Lower leg skin (tissue), 4 donors: ENCODE data around the gene FOXP1. TPM values are rescaled to one million over a fixed set of nuclear protein-coding genes. Genes with fewer than 3 reads are reported as not detected.
A peak's percentile ranks its signal among the peaks of the same experiment; 100 is the strongest.
"Not testable (repeated sequence)": the region's sequence is repeated elsewhere in the genome, so short reads cannot be mapped to it uniquely, and the experiment has no call there.

ENCODE experiments used
- DNase-seq, 2 donors: peaks; one replicate each; pipeline ENCODE4 v3.0.0-alpha.2; 2019; ENCODE audit warnings: low spot score in 2 of 2
- H3K4me3 ChIP-seq: fragments of 200-600 bp; sonication (generic); 2 replicates; pipeline ENCODE4 v1.5.1; 2017; ENCODE audit warnings: mild to moderate bottlenecking, low read depth; ENCODE audit not compliant: poor library complexity, severe bottlenecking
- POLR2A ChIP-seq, 2 donors: fragments of 450-650 bp; IDR thresholded peaks; one replicate each; pipeline ENCODE4 v1.6.1; 2016 to 2017; ENCODE audit warnings: antibody characterized with exemption in 2 of 2, mild to moderate bottlenecking in 1 of 2, moderate library complexity in 1 of 2
- WGBS, 2 donors: methylation state at CpG; one replicate each; pipeline ENCODE4 v1.1.5; 2018; 5-methylcytosine and 5-hydroxymethylcytosine counted together
- intact Hi-C: fragments of 100-400 bp; cut with DNase I; formaldehyde crosslinking; loops from one replicate; pipeline ENCODE4 v1.15.0; 2023; ENCODE audit warnings: low total_unique reads
- total RNA-seq, 4 donors: library from RNA; depleted of rRNA; stranded (reverse); fragments of >200 nt; gene quantifications; one replicate each; pipeline ENCODE4 v1.1.0, GENCODE V29; 2016
- TF ChIP-seq, protein P1 (sequence below), 3 donors: fragments of 450-650 bp; IDR thresholded peaks; one replicate each; pipeline ENCODE4 v1.5.1; 2016; ENCODE audit warnings: antibody characterized with exemption in 3 of 3, mild to moderate bottlenecking in 3 of 3, moderate library complexity in 2 of 3

Gene FOXP1
- total RNA-seq, 4 donors from 2014 or later: 46.6 to 66.6 (median 55.2) TPM

DNA sequence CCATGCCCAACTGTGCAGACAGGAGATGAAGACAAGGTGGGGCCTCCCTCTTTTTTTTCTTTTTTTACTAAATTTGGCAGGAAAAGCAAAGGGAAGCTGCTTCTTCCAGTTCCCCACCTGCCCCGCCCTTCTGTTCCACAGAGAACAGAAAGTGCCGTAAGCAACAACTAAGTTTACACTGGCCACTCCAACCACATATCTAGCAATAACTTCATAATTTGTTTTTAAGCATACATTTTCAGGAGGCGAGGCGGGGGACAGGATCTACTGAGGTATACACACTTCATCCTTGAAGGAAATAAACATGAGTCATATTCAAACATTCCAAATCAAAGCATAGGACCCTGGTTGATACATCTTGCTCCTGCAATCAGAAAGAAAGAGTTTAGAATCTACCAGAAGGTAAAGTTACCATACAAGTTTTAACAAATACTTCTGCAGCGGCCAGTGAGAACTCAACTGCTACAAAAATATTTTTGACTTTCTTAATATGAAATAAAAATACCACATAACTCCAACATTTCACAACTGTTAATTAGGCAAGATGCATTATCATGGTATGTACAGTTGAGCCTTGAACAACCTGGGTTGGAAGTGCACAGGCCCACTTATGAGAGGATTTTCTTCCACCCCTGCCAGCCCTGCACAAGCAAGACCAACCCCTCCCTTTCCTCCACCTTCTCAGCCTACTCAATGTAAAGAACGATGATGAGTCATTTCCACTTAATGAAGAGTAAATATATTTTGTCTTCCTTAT lies 50.7 kb downstream of the FOXP1 start:
- 48 to 53% methylated on average over 6 of the region's 6 CpGs for WGBS, 2 donors
- no peak for TF ChIP-seq POLR2A (IDR thresholded peaks at IDR 0.05)
- TF ChIP-seq, protein P1, sequence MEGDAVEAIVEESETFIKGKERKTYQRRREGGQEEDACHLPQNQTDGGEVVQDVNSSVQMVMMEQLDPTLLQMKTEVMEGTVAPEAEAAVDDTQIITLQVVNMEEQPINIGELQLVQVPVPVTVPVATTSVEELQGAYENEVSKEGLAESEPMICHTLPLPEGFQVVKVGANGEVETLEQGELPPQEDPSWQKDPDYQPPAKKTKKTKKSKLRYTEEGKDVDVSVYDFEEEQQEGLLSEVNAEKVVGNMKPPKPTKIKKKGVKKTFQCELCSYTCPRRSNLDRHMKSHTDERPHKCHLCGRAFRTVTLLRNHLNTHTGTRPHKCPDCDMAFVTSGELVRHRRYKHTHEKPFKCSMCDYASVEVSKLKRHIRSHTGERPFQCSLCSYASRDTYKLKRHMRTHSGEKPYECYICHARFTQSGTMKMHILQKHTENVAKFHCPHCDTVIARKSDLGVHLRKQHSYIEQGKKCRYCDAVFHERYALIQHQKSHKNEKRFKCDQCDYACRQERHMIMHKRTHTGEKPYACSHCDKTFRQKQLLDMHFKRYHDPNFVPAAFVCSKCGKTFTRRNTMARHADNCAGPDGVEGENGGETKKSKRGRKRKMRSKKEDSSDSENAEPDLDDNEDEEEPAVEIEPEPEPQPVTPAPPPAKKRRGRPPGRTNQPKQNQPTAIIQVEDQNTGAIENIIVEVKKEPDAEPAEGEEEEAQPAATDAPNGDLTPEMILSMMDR (IDR thresholded peaks at IDR 0.05): no peak
- no peak overlapping the region for H3K4me3 ChIP-seq
- intact Hi-C loops: no loop called here
- peak in 1 of 2 donors; percentile 36 for DNase-seq

- WGBS, 2 donors: 80 to 88% methylated on average over 9 of the region's 9 CpGs
- intact Hi-C loops: no loop called here
- TF ChIP-seq POLR2A (IDR thresholded peaks at IDR 0.05): no peak
- TF ChIP-seq, protein P1 (IDR thresholded peaks at IDR 0.05): no peak
- DNase-seq: no peak
- no peak overlapping the region for H3K4me3 ChIP-seq
Observed at GRCh38 chr3:71530903-71531530, 52.5 kb downstream of the FOXP1 start.

DNA sequence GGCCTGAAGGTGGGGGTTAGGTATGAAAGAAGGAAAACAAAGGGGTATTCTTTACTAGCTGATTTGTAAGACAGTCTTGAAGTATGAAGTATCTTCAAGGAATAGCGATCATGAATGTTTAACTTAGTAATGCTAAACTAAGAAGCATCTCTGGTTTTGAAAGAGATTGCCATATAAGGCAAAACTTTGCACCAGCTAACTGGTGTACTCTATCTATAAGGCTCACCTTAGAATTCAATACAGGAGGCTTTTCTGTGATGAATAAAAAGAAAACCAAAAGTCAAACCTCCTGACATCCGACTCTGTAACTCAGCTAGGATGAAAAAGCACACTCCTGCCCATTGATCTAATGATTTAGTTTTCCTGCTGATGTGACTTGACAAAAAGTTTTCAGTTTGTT lies 54.7 kb downstream of the FOXP1 start:
- TF ChIP-seq POLR2A (IDR thresholded peaks at IDR 0.05): no peak
- TF ChIP-seq, protein P1 (IDR thresholded peaks at IDR 0.05): no peak
- intact Hi-C loops: no loop called here
- WGBS, 2 donors: 83 to 89% methylated on average over 2 of the region's 2 CpGs
- no peak for DNase-seq
- H3K4me3 ChIP-seq: no peak overlapping the region

GRCh38 chr3:71526448-71526847 lies 57.1 kb downstream of the FOXP1 start:
- intact Hi-C loops, H3K4me3 ChIP-seq, DNase-seq: not testable (repeated sequence)
- WGBS, 2 donors: 92 to 93% methylated on average over 9 of the region's 9 CpGs

DNA sequence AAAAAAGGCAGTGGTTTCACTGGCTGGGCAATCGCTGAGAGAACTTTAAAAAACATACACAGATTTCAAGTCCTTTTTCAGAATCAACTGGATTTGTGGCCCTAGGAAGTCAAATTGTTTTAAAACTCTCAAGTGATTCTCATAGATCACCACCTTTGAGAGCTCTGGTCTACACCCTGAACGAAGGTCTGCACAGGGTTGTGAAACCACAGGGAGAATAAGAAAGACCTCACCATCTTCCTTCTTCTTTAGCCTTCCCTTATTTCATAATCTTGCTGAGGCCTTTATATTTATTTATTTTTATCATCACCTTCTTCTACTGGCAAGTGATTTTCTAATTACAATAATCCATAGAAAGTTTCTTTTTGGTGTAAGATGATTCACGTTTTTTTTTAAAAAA lies 58.1 kb downstream of the FOXP1 start:
- H3K4me3 ChIP-seq: no peak overlapping the region
- TF ChIP-seq POLR2A (IDR thresholded peaks at IDR 0.05): no peak
- TF ChIP-seq, protein P1 (IDR thresholded peaks at IDR 0.05): no peak
- intact Hi-C loops: no loop called here
- WGBS, 2 donors: 91 to 92% methylated on average over 3 of the region's 3 CpGs
- no peak for DNase-seq

DNA sequence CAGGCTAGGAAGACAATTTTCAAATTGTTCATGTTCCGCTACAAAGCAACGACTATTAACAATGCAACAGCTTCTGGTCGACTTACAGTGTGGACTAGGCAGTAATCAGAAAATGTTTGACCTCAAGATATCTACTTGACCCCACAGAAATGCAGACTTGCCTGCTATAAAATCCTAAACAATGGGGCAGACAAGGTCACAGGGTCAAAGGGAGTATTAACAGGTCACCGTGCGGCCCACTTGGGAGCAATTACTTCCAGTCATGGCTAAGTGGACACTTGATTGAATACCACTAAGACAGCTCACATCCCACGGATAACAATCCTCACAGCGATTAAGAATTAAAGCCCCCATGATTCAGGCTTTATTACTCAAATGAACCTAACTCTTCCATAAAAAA lies 58.9 kb downstream of the FOXP1 start:
- DNase-seq: no peak
- WGBS, 2 donors: 65 to 78% methylated on average over 7 of the region's 7 CpGs
- intact Hi-C loops: no loop called here
- TF ChIP-seq, protein P1 (IDR thresholded peaks at IDR 0.05): no peak
- TF ChIP-seq POLR2A (IDR thresholded peaks at IDR 0.05): no peak
- no peak overlapping the region for H3K4me3 ChIP-seq
